HG03571 (cell line): ENCODE results near the gene FRMD3.

Experiments used
- ATAC-seq: cut with Tn5 transposase; IDR thresholded peaks from one replicate; pipeline ENCODE4 v1.9.1; 2021; ENCODE audit not compliant: unreplicated experiment

Gene FRMD3

DNA sequence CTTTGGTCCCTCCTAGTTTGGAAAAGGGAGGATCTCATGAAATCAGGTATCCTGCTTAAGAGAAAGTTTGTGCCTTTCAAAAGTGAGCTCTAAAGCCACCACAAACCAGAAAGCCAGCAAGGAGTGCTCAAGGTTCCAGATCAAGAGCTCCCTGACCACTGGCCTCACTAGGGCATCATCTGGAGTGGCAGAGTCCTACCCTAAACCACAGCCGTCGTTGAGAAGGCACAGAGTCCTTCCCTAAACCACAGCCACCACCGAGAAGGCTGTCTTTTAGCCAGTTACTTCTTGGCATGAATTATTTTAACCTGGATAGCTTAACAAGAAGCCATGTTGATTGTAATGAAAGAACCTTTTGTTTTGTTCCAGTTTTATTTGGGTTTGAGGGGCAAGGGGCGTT lies 102.9 kb downstream of the FRMD3 start:
- ATAC-seq, result no peak

DNA sequence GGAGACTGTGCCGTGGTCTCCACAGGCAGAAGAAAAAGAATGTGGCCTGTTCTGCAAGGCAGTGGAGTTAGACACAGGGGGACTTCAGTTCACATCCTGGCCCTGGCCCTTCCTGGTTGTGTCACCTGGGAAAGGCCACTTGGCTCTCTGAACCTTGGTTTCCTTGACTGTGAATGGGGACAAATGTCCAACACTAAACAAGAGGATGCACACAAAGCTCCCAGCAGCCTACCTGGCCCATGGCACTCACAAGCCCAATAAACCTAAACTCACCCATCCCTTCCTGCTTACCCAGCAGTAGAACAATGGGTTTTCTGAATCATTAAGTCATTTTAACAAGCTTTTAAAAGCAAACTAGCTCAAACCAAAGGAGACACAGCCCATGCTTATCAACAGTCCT lies 103.9 kb downstream of the FRMD3 start:
- ATAC-seq, result no peak

DNA sequence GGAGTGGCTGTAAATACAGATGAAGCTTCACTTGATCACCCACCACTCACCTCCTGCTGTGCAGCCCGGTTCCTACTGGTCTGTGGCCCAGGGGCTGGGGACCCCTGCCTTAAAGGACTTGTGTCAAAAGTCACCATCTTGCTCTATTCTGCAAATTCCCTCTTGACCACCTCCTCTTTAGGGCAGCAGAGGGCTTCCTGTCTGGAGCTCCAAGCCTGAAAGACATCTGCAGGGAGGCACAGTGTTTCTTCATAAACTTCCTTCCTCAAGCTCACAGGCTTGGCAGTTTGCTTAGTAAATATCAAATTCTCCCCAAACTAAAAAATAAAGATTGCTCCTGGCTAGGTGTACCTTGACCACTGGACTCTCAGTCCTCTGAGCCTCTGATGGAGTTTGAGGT lies 104.4 kb downstream of the FRMD3 start:
- no peak for ATAC-seq

DNA sequence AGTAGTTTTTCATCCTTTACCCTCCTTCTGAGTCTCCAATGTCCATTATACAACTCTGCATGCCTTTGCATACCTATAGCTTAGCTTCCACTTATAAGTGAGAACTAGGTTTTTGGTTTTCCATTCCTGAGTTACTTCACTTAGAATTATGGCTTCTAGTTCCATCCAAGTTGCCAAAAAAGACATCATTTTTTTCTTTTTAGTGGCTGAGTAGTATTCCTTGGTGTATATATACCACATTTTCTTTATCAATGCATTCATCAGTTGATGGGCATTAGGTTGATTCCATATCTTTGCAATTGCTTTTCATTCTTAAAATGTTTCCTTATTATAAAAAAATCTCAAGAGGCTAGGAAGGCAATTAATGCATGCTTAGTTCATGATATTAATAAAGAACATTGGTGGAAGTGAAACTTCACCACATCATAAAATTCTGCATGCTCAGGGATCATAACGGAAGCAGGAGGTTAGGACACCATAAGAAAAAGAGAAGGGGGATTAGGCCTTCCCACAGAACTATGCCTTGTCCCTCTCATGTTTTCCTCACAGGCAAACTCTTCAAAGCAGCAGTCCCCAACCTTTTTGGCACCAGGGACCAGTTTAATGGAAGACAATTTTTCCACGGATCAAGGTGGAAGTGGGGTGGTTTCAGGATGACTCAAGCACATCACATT lies 105.2 kb downstream of the FRMD3 start:
- ATAC-seq, result no peak

DNA sequence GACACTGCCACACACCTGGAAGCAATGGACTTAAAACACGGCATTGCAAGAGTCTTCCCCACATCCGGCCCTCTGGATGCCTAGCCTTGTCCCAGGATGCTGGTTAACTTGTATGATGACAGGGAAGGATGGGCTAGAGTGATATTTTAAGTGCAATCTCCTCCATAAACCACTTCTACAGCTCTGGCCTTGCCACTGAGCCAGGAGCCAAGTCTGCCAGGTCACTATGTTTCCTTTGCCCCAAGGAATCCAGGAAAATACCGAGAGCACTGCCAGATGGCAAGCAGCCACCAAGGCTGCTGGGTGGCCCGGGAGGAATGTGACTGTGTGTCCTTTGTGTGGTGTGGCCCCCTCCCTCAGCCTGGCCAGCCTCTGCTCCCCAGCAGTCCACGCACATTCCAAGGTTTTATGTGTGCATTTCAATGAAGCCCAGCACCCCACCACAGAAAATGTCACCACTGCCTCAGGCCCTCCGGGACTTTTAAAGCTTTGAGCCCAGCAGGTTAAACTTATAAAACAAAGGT lies 106.0 kb downstream of the FRMD3 start:
- ATAC-seq, result no peak

DNA sequence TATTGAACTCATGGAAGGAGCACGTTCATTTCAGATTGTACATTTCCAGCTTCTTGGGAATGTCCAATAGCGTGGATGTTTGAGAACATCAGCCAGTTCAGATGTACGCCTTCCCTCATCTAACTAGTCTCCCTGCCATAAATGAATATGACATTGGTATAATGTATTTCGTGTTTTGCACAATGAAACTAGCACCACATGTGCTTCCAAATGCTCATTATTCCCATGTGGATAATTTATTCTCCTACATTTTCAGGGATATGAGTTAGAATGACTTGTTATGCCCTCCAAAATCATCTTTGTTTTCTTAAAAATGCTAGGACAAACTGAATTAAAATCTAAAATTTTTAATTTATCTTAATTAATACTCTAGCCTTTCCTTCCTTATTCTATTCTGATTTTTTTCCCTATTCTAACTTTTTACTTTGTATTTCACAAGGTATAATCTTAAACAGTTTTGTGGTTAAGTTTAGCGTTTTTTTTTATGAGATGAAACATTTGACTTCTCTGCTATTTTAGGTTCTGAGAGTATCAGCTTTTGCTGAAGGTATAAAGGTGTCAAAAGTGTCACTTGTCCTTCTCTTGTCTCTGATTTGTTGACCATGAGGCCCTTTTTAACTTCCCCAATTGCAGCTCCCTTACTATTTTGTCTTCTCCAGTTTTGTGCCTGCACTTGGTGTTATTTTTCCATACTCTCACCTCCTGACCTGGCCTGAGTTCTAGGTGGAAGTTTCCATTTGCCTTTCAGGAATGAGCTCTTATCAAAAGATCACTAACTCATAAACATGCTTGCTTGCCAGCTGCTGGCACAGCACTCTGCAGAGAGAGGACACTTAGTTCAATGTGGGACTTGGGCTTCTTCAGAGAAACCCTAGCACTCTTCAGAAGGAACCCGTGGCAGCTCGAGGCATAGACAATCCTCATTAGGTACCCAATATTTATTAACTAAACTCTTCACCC lies 106.8 kb downstream of the FRMD3 start:
- ATAC-seq, result no peak

DNA sequence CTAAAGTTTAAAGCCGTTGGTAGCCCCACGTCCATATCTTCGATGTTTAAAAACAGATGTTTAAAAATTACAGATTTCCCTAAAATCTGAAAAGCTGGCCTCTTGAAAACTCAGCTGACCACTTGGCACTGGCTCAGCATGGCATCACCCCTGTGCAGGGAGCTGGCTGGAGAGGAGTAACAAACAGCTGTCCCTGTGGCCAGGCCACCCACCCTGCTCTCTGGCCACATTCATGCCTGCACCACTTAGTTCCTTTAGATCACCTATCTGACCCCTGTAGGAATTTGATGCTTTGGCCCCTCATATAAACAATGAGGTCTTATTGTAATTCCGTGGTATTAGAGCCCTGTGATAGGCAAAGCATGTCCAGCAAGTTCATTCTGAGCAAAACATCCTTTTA lies 107.5 kb downstream of the FRMD3 start:
- ATAC-seq, result no peak

DNA sequence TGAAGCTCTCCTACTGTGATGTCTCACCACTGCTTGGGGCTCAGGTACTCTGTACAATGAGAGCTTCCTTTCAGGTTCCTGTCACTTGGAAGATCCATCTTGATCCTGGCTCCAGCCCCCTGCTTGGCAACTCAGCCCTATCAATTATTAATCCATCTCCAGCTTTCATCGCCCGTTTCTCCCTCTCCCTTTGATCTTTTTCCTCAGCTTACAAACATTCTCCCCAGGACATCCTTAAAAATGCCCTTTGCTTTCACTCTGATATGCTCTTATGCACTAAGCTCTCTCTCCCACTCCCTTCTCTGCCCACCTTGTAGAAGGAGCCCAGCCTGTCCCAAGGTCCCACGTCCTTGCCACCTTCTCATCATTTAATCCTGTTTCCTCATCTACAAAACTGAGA lies 109.0 kb downstream of the FRMD3 start:
- no peak for ATAC-seq

DNA sequence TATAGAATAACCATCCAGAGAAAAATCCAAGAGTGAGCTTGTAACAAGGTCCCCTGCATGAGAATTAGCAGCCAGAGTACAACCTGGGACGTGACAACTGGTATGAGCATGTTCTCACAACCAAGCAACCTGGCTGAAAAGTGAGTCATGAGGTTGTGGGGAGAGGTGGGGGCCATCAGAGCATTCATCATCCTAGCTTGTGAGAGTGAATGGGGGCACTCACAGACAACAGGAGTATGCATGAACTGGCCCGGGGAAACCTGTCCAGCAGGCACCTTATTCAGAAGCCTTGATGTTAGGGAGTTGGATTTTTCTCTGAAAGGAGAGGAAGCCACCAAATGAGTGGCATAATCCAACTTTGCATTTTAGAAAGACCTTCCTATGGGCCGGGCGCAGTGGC lies 113.0 kb downstream of the FRMD3 start:
- ATAC-seq, result no peak

DNA sequence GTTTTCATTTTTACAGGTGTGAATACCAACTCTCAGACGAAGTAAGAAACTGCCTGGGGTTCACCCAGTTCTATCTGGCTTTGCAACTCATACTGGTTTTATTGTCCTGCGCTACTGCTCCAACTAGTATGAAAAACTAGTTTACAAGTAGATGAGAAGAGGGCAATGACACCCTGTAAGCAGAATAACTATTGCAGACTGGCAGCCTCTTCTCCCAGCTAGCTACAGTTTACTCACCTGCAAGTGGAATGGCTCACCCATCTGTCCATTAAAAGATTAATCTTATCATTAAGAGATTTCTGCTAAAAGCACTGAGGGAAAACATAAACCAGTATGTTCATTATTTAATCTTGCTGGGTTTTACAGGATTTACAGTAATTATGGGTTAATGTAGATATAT lies 113.4 kb downstream of the FRMD3 start:
- ATAC-seq, result no peak

DNA sequence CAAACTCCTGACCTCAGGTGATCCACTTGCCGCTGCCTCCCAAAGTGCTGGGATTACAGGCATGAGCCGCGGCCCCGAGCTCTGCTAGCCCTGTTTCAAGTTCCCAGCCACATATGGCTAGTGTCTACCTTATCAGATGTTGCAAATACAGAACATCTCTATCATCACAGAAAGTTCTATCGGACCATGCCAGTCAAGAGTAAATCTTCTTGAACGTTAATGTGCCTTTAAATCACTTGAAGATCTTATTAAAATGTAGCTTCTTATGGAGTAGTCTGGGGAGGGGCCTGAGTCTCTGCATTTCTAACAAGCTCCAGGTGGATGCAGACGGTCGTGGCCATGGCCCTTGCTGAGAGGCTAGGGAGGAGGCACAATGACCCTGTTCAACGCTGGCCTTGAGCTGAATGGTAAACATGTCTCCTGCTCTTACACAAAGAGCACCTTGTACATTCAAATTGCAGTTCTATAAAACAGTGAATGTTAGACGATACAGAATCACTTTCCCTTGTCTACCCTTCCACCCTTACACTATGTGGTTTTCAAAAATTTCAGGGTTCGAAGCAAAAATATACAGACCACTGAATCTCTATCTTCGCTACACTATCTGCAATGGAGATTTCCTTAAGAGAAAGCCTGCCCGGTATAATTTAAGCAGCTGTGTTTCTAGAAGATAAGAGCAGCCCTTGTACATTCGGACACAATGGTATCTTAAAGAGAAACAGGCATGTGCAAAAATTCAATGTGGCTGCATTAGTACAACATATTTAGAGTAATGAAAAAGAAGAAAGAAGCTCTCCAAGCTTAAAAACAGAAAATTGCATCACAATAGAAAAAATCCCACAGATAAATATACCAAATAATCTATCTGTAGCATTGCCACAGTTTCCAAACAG lies 114.1 kb downstream of the FRMD3 start:
- no peak for ATAC-seq

DNA sequence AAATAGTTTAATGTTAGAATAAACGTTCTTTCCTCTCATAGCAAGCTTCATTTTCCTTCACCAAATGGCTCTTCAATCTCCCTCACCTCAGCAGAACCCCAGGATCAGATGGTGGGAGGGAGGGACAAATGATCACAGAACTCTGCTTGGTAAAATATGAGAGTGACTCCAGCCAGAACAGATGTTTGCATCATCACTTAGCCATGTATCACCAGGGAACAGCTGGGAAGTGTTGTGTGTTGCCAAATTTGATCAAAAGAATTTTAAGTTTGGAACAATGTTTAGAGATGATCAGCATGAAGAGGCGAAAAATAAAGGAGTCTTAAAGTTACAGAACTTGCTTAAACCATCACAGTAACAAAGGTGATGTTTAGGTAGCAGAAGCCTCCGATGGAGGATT lies 115.7 kb downstream of the FRMD3 start:
- ATAC-seq, result no peak

DNA sequence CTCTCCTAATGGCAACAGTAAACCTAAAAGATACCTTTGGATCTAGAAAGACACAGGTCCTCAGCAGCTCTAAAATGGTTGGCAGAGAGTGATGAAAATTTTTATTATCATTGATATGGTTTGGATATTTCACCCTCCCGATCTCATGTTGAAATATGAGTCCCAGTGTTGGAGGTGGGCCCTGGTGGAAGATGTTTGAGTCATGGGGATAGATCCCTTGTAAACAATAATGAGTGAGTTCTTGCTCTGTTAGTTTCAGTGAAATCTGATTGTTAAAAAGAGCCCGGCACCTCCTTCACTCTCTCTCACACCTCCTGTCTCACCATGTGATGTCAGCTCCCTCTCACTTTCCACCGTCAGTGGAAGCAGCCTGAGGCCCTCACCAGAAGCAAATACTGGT lies 117.7 kb downstream of the FRMD3 start:
- no peak for ATAC-seq

DNA sequence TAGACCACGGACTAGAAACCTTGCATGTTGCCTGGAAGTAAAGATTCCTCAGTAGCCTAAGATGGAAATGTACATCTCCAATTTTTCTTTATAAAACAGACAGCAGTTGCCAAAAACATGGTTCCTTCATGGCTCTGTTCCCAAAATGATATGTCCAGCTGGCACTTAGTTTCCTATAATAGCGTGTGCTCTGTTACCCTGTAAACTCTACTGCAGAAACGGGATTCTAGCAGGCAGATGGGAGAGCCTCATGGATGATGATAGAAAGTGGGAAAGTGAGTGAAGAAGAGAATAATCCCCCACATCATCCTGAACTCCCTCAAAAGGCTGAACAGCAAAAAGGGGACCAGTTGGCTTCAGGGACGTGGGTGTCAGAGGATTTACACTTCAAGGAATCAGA lies 118.2 kb downstream of the FRMD3 start:
- ATAC-seq, result no peak

DNA sequence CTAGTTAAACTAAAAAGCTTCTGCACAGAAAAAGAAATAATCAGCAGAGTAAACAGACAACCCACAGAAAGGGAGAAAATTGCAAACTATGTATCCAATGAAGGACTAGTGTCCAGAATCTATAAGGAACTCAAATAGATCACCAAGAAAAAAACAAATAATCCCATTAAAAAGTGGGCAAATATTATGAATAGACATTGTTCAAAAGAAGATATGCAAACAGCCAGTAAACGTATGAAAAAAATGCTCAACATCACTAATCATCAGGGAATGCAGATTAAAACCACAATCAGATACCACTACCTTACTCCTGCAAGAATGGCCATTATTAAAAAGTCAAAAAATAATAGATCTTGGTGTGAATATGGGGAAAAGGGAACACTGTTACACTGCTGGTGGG lies 119.9 kb downstream of the FRMD3 start:
- no peak for ATAC-seq

DNA sequence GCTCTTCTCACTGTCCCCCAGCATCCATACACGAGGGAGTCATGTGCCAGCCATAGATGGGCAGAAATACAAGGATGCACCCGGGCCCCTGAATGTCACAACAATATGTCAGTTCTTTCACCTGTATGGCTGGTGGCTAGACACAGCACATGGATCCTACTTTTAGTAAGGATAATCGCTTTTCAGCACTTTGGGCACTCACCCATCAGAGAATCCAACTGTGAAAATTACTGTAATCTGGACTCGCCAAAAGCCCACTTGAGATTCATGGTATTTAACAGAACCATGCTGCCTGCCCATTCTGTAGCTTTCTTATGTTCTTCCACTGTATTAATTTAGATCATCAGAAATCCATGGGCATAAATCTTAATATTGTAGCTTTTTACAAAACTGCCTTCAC lies 124.8 kb downstream of the FRMD3 start:
- ATAC-seq, result no peak

DNA sequence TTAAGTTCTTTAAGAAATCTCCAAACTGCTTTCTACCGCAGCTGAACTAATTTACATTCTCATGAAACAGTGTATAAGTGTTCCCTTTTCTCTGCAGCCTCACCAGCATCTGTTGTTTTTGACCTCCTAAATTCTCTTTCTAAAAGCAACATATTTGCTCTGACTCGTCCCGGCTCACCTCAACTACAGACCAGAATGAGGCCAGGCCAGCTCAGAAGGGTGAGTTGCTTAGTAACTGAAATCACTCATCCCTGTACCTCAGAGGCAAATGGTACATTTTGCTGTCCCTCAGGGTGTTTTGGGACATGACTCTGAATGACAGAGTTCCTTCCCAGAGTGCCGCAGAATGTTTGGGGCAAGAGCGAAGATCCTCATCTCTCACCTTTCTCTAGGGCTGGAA lies 127.5 kb downstream of the FRMD3 start:
- no peak for ATAC-seq

DNA sequence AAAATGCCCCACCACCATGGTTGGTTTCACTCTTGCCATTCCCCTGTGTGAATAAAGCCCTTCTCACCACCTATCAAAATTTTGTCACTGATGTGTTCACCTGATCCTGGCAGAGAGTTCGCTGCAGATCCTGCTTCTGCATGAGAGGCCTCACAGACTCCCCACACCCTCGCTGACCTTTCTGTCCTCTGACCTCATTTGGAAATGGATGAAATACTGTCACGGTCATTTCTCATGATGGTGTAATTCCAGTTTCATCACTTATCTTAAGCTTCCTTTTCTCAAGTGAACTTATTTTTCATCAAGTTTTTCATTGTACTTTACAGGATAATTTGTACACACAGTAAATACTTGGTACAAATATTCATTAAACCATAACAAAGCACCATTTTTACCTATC lies 131.3 kb downstream of the FRMD3 start:
- no peak for ATAC-seq

DNA sequence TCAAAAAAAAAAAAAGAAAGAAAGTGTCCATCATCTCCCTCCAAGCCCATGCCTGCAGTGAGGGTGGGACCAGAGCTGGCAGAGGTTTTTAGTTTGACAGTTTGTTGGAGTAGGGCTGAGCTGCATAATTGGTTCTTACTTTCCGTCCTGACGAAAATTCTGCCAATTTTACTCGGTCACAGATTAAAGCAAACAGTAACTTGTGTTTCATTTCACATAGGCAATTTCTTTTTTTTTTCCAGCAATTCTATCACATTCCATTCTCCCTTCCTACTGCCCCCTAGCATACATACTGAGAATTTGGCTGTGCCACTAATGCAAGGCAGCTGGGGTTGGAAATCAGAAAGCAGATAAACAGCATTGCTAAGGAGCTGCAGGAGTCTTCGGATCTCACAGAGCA lies 132.4 kb downstream of the FRMD3 start:
- no peak for ATAC-seq

DNA sequence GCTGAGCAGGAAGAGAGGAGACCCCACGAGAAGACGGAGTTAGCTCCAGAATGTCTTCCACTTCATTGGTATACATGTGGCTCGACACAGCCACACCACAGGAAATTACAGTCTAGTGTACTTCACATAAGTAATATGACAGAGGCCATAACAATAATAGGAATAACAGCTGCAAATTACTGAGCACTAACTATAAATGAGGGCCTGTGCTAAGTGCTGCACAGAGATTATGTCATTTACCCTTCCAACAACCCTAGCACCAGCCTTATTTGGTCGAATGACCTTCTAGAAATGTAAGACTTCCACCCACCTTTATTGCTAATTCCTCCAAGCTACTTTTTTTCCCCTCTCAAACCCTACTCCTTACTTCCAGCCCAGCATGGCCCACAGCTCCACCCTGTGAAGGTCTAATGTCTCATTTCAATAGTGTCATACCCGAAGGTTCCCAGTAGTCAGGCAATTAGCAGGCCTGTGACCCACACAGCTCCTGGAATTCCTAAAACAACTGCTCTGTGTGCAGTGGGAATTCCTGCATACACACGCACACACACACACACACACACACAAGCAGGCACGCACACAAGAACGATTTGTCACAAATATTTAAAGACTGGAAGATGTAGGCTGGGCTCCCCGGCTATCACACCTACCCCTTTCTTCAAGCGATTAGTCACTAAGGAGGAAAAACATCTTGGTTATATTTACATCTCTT lies 134.5 kb downstream of the FRMD3 start:
- ATAC-seq, result no peak
